Calu3 (cell line): ENCODE results near the gene CDH11. TPM values are rescaled to one million over a fixed set of nuclear protein-coding genes. Genes with fewer than 3 reads are reported as not detected.

Source experiments
- BruUV-seq: library from RNA; stranded (reverse); fragments of 400-500 nt; replicated peaks from 2 replicates; lab custom pipeline; 2021; lab: Mats Ljungman, UMichigan
- CTCF ChIA-PET: fragments of 300-600 bp; sonication (Branson Sonifier 250); formaldehyde crosslinking; loops from one replicate; lab custom pipeline; 2022; ENCODE audit warnings: antibody characterized with exemption; lab: Charles Lee
- DNase-seq: peaks from one replicate; pipeline ENCODE4 v3.0.0; 2022
- H3K27ac Mint-ChIP-seq: one replicate; pipeline ENCODE4 v1.8.0; 2022; ENCODE audit warnings: mixed read lengths; ENCODE audit not compliant: unreplicated experiment
- H3K27me3 Mint-ChIP-seq: one replicate; pipeline ENCODE4 v1.8.0; 2022; ENCODE audit warnings: mixed read lengths; ENCODE audit not compliant: unreplicated experiment
- H3K36me3 Mint-ChIP-seq: one replicate; pipeline ENCODE4 v1.8.0; 2022; ENCODE audit warnings: mild to moderate bottlenecking, moderate library complexity, mixed read lengths; ENCODE audit not compliant: insufficient read depth, unreplicated experiment
- H3K4me1 Mint-ChIP-seq: one replicate; pipeline ENCODE4 v1.8.0; 2022; ENCODE audit warnings: mild to moderate bottlenecking, low read depth, mixed read lengths; ENCODE audit not compliant: unreplicated experiment
- H3K4me3 Mint-ChIP-seq: one replicate; pipeline ENCODE4 v1.8.0; 2022; ENCODE audit warnings: mild to moderate bottlenecking, low read depth, moderate library complexity, mixed read lengths; ENCODE audit not compliant: unreplicated experiment
- H3K9me3 Mint-ChIP-seq: one replicate; pipeline ENCODE4 v1.8.0; 2022; ENCODE audit warnings: low read depth, mixed read lengths; ENCODE audit not compliant: unreplicated experiment
- CTCF ChIP-seq: fragments of 200-600 bp; IDR thresholded peaks from one replicate; pipeline ENCODE4 v1.8.0; 2022; ENCODE audit warnings: antibody characterized with exemption; ENCODE audit not compliant: unreplicated experiment
- intact Hi-C: fragments of 100-400 bp; cut with micrococcal nuclease; formaldehyde crosslinking; loops from one replicate; pipeline ENCODE4 v1.10.0; 2022; ENCODE audit not compliant: unreplicated experiment
- total RNA-seq: library from RNA; stranded (reverse); gene quantifications from 2 replicates; pipeline ENCODE4 v1.2.3, GENCODE V29; 2022

Gene CDH11
- total RNA-seq, 1 experiment from 2014 or later: not detected

GRCh38 chr16:64957246-64957645 is 164.6 kb downstream of the CDH11 start:
- Mint-ChIP-seq H3K27me3 (no peaks in the 10 kb centered on the region), H3K9me3 (peaks cover 7% of the 10 kb centered on the region), H3K4me1 (no peaks in the 10 kb centered on the region), H3K27ac (no peak overlapping the region), H3K4me3 (no peak overlapping the region), H3K36me3 (no peaks in the 10 kb centered on the region)
- TF ChIP-seq CTCF: no peak
- intact Hi-C loops: no loop called here
- CTCF ChIA-PET: no interaction called here
- no peak for DNase-seq
- BruUV-seq: no TSS peak

GRCh38 chr16:64952177-64952576 is 169.7 kb downstream of the CDH11 start:
- DNase-seq: no peak
- Mint-ChIP-seq H3K27me3 (no peaks in the 10 kb centered on the region), H3K36me3 (no peaks in the 10 kb centered on the region), H3K9me3 (peaks cover 12% of the 10 kb centered on the region), H3K27ac (no peak overlapping the region), H3K4me1 (no peaks in the 10 kb centered on the region), H3K4me3 (no peak overlapping the region)
- no peak for TF ChIP-seq CTCF
- CTCF ChIA-PET: no interaction called here
- intact Hi-C loops: no loop called here
- no TSS peak for BruUV-seq

DNA sequence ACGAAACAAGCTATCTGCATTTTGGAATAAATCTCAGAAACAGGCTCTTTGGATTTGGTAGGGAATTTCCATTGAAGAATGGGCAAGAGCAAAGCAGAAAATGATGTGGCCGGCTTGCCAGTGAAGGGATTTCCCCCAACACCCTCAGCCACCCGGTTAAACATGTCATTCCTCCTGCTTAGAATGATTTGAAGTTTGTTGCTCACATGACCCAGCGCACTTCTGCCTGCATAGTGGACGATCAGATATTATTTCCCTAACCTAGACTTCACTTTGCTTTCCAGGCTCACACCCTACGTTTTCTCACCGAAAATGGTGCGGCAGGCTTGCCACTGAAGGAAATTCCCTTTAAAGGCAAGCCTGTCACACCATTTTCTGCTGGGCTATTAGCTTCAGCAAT is 170.7 kb downstream of the CDH11 start:
- Mint-ChIP-seq H3K36me3 (no peaks in the 10 kb centered on the region), H3K4me1 (no peaks in the 10 kb centered on the region), H3K27ac (no peak overlapping the region), H3K4me3 (no peak overlapping the region), H3K9me3 (peaks cover 12% of the 10 kb centered on the region), H3K27me3 (no peaks in the 10 kb centered on the region)
- no peak for TF ChIP-seq CTCF
- CTCF ChIA-PET: no interaction called here
- intact Hi-C loops: no loop called here
- no peak for DNase-seq
- BruUV-seq: no TSS peak

GRCh38 chr16:64950731-64951130 is 171.1 kb downstream of the CDH11 start:
- no peak for DNase-seq
- BruUV-seq: no TSS peak
- no peaks in the 10 kb centered on the region for H3K4me1 Mint-ChIP-seq
- intact Hi-C loops: no loop called here
- H3K4me3 Mint-ChIP-seq: no peak overlapping the region
- no peaks in the 10 kb centered on the region for H3K36me3 Mint-ChIP-seq
- H3K27me3 Mint-ChIP-seq: no peaks in the 10 kb centered on the region
- no peak for TF ChIP-seq CTCF
- H3K9me3 Mint-ChIP-seq: peaks cover 12% of the 10 kb centered on the region
- H3K27ac Mint-ChIP-seq: no peak overlapping the region
- CTCF ChIA-PET: no interaction called here

- Mint-ChIP-seq H3K36me3 (no peaks in the 10 kb centered on the region), H3K4me3 (no peak overlapping the region), H3K27me3 (no peaks in the 10 kb centered on the region), H3K4me1 (no peaks in the 10 kb centered on the region), H3K9me3 (peaks cover 12% of the 10 kb centered on the region), H3K27ac (no peak overlapping the region)
- CTCF ChIA-PET: no interaction called here
- intact Hi-C loops: no loop called here
- no peak for TF ChIP-seq CTCF
- DNase-seq: no peak
- BruUV-seq: no TSS peak
These were observed 171.6 kb downstream of the CDH11 start for GRCh38 chr16:64950262-64950661.
